Activated T-helper 2 cell treated with anti-CD3 and anti-CD28 coated beads, Interferon-gamma antibody, Interleukin-2, Interleukin-4, amounts not matched to agents 10 μg/mL and 5 μg/mL and 100 μg/mL, durations not matched to agents 14 hours and 24 hours and 36 hours (primary cell): Measurements from ENCODE around the gene ST3GAL3. TPM values are rescaled to one million over a fixed set of nuclear protein-coding genes. Genes with fewer than 3 reads are reported as not detected.
A peak's percentile ranks its signal among the peaks of the same experiment; 100 is the strongest.

ENCODE experiments used
- DNase-seq: peaks from one replicate; pipeline ENCODE4 v3.0.0; 2021; ENCODE audit warnings: low spot score
- H3K27ac Mint-ChIP-seq: one replicate; pipeline ENCODE4 v1.8.0; 2021; ENCODE audit warnings: mixed read lengths
- H3K27me3 Mint-ChIP-seq: one replicate; pipeline ENCODE4 v1.8.0; 2021; ENCODE audit warnings: low read depth, mixed read lengths
- H3K36me3 Mint-ChIP-seq: one replicate; pipeline ENCODE4 v1.8.0; 2021; ENCODE audit warnings: low read depth, mixed read lengths
- H3K4me1 Mint-ChIP-seq: one replicate; pipeline ENCODE4 v1.8.0; 2021; ENCODE audit warnings: low read depth, mixed read lengths
- H3K4me3 Mint-ChIP-seq: one replicate; pipeline ENCODE4 v1.8.0; 2021; ENCODE audit warnings: low read depth, mild to moderate bottlenecking, moderate library complexity, mixed read lengths
- H3K9me3 Mint-ChIP-seq: one replicate; pipeline ENCODE4 v1.8.0; 2021; ENCODE audit warnings: mixed read lengths
- intact Hi-C: fragments of 100-400 bp; cut with micrococcal nuclease; formaldehyde crosslinking; loops from one replicate; pipeline ENCODE4 v1.15.1; 2023
- total RNA-seq: library from RNA; stranded (reverse); gene quantifications from 2 replicates; pipeline ENCODE4 v1.2.3, GENCODE V29; 2022

ST3GAL3 gene, protein sequence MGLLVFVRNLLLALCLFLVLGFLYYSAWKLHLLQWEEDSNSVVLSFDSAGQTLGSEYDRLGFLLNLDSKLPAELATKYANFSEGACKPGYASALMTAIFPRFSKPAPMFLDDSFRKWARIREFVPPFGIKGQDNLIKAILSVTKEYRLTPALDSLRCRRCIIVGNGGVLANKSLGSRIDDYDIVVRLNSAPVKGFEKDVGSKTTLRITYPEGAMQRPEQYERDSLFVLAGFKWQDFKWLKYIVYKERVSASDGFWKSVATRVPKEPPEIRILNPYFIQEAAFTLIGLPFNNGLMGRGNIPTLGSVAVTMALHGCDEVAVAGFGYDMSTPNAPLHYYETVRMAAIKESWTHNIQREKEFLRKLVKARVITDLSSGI
- total RNA-seq = 22.0 and 26.1 TPM in 2 replicates

DNA sequence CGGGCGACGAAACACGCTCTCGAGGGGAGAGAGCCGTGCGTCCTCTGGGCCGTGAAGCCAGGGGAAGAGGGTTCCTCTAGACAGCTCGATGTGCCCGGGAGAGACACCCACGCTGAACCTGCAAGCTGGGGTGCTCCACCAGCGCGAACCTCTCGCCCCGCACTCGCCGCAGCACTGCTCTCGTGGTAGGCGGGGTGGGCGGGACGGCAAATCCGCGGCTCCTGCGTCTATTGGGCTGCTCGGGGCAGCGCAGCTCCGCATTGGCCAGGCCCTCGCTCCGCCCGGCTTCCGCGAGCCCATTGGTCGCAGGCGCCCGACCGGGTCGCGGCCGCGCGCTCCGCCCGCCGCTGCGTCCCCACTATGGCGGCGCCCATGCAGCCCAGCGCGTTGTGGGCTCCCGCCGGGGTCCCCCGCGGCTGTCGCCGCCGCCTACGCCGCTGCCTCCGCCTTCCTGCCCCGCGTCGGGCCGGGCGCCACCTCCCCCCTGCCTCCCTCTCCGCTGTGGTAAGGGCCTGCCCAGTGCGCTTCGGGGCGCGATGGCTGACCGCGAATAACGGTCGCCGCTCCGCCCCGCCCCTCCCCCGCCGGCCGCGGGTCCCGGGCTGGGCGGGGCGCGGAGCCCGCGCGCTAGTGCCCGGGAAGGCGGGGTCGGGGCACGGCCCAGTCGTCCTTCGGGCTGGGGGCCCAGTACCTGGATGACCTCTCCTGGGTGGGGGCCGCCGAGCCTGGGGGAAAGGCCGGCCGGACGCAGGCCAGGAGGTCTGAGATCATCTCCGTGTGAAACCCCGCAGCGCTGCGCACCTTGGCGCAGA is at the start of gene ST3GAL3:
TSS of gene ST3GAL3 (plus strand) at position 347 of the 812 bp plus-strand sequence. CDS start 28,727 bp downstream, outside the sequence.
- peak; percentile 90 for DNase-seq
- Mint-ChIP-seq H3K9me3 (no peaks in the 10 kb centered on the region), H3K4me1 (peaks cover 47% of the 10 kb centered on the region), H3K4me3 (peak within 1 kb of the TSS; percentile 91), H3K36me3 (peaks cover 44% of the 10 kb centered on the region), H3K27ac (peak within 1 kb of the TSS; percentile 85), H3K27me3 (no peaks in the 10 kb centered on the region)
- intact Hi-C loops = loop anchor here (1.0 to 5.0 kb wide), 4 partner anchors 57 to 267 kb away; partner anchors contain the start of genes ATP6V0B, IPO13, KDM4A and PTPRF

DNA sequence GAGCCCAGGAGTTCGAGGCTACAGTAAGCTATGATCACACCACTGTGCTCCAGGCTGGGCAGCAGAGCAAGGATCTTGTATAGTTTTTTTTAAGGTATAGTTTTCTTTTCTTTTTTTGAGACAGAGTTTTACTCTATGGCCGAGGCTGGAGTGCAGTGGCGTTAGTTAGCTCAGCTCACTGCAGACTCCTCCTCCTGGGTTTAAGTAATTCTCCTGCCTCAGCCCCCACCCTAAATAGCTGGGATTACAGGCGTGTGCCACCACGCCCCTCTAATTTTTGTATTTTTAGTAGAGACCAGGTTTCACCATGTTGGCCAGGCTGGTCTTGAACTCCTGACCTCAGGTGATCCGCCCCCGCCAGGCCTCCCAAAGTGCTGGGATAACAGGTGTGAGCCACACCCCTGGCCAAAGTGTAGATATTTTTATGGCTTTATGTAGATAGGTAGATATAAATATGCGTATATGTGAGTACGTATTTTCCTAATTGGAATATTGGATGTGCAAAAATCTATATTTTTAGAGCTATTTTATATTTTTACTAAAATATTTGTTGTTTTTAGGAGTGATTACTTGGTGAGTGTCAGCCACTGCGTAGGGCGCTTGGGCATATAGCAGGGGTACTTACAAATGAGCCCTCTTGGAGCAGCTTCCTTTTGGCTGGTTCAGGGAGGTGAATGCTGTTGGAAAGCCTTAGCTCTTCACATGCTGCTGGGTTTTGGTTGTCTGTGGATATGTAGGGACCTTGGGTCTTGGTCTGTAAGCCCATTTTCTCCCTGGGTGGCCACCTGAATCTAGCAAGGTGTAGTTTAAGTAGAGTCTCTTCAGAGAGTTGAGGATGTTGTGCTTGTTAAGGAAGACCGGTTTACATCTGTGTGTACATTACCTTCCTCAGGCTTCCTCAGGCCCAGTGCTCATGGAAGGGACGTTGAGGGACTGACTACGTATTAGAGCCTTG is 47.8 kb upstream of the ST3GAL3 start:
- DNase-seq = no peak
- intact Hi-C loops = no loop called here
- Mint-ChIP-seq H3K27me3 (no peaks in the 10 kb centered on the region), H3K9me3 (no peaks in the 10 kb centered on the region), H3K4me1 (no peaks in the 10 kb centered on the region), H3K36me3 (peaks cover 64% of the 10 kb centered on the region), H3K4me3 (no peak overlapping the region), H3K27ac (no peak overlapping the region)

DNA sequence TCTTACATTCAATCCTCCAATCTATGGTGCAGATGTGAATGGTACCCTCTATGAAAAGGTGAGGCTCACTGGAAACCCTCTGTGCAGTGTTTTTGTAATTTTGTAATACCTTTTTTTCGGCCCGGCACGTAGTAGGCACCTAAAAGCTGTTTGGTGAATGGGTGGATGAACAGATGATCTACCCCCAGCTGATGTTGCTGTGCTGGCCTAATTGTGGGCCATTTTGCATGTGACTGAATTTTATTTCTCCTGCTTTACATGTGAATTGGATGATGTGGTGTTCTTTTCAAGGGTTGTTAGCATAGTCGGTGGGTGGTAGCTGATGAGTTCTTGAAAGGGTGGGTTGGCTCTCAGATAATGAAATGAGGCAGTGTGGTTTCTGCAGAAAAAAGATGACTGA is 47.0 kb upstream of the ST3GAL3 start:
- intact Hi-C loops = no loop called here
- H3K4me3 Mint-ChIP-seq = no peak overlapping the region
- H3K4me1 Mint-ChIP-seq = peaks cover 3% of the 10 kb centered on the region
- H3K27me3 Mint-ChIP-seq = no peaks in the 10 kb centered on the region
- no peak for DNase-seq
- peaks cover 66% of the 10 kb centered on the region for H3K36me3 Mint-ChIP-seq
- no peak overlapping the region for H3K27ac Mint-ChIP-seq
- no peaks in the 10 kb centered on the region for H3K9me3 Mint-ChIP-seq

DNA sequence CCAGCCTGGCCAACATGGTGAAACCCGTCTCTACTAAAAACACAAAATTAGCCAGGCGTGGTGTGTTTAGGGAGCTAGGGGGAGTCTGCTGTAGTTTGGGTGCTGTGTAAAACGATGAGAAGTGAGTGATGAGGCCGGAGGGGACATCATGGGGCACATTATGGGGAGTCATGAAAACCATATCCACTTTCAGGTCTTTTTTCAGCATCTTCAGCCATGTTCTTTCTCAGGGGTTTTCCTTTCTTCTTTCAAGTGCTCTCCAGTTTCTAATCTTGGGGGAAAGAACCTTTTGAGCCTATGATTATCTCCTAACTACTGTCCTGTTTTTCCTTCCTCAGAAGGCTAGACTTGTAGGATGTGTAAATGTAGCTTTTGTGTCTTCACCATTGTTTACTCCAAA is 43.0 kb upstream of the ST3GAL3 start:
- H3K27ac Mint-ChIP-seq = peak overlapping the region; percentile 0
- H3K4me3 Mint-ChIP-seq = no peak overlapping the region
- no peaks in the 10 kb centered on the region for H3K9me3 Mint-ChIP-seq
- H3K36me3 Mint-ChIP-seq = peaks cover 82% of the 10 kb centered on the region
- DNase-seq = no peak
- H3K27me3 Mint-ChIP-seq = no peaks in the 10 kb centered on the region
- intact Hi-C loops = no loop called here
- peaks cover 3% of the 10 kb centered on the region for H3K4me1 Mint-ChIP-seq

DNA sequence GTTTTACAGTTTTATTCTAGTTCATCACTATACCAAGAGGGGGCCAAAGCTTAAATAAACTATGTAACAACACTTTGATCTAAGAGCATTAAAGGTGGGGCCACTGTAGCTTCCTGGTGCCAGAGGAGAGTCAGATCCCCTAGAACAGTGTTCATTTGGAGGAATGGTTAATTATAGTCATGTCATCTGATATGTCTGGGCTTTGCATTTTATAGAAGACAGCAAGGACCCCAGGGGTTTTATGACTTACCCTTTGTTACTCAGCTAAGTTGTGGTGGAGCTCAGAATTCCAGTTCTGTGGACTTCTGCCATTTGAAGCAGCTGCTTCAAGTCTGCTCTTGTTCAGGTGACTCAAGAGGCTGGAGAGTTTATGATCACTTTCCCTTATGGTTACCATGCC is 40.7 kb upstream of the ST3GAL3 start:
- Mint-ChIP-seq H3K9me3 (no peaks in the 10 kb centered on the region), H3K4me1 (peaks cover 3% of the 10 kb centered on the region), H3K36me3 (peaks cover 85% of the 10 kb centered on the region)

DNA sequence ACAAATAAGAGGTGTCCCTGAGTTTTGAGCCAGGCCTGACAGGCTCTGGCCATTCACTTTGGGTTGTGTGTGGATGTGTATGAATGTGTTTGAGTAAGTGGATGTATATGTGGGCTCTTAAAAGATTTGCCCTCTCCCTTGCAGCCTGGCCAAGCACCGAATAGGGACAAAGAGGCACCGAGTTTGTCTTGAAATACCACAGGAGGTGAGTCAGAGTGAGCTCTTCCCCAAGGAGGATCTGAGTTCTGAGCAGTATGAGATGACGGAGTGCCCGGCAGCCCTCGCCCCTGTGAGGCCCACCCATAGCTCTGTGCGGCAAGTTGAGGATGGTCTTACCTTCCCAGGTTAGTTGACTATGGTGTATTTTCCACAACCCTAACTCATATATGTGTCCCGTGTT is 38.4 kb upstream of the ST3GAL3 start:
- peaks cover 3% of the 10 kb centered on the region for H3K4me1 Mint-ChIP-seq
- no peak overlapping the region for H3K27ac Mint-ChIP-seq
- no peaks in the 10 kb centered on the region for H3K27me3 Mint-ChIP-seq
- H3K36me3 Mint-ChIP-seq = peaks cover 82% of the 10 kb centered on the region
- no peak overlapping the region for H3K4me3 Mint-ChIP-seq
- intact Hi-C loops = no loop called here
- no peaks in the 10 kb centered on the region for H3K9me3 Mint-ChIP-seq
- DNase-seq = no peak

More for the DNA sequence above, 40.7 kb upstream of the ST3GAL3 start:
- intact Hi-C loops = no loop called here
- no peak for DNase-seq
- Mint-ChIP-seq H3K27me3 (no peaks in the 10 kb centered on the region), H3K27ac (no peak overlapping the region), H3K4me3 (no peak overlapping the region)

DNA sequence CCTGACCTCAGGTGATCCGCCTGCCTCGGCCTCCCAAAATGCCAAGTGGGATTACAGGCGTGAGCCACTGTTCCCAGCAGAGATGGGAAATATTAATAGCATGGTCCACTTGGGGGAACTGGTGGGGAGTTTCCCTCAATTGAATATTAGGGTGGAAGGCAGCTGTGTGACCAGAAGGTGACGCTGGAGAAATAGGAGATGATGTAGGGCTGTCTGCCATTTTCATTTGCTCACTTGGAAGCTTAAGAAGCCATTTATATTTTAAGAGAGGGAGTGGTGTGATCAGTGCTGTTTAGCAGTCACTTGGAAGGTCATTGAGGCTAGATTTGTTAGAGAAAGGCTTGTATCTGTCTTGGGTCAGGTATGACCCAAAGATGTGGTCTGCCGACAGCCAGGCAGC is 37.5 kb upstream of the ST3GAL3 start:
- H3K9me3 Mint-ChIP-seq = no peaks in the 10 kb centered on the region
- DNase-seq = no peak
- intact Hi-C loops = no loop called here
- no peak overlapping the region for H3K27ac Mint-ChIP-seq
- H3K36me3 Mint-ChIP-seq = peaks cover 76% of the 10 kb centered on the region
- H3K4me3 Mint-ChIP-seq = no peak overlapping the region
- peaks cover under 1% of the 10 kb centered on the region for H3K4me1 Mint-ChIP-seq
- H3K27me3 Mint-ChIP-seq = no peaks in the 10 kb centered on the region

DNA sequence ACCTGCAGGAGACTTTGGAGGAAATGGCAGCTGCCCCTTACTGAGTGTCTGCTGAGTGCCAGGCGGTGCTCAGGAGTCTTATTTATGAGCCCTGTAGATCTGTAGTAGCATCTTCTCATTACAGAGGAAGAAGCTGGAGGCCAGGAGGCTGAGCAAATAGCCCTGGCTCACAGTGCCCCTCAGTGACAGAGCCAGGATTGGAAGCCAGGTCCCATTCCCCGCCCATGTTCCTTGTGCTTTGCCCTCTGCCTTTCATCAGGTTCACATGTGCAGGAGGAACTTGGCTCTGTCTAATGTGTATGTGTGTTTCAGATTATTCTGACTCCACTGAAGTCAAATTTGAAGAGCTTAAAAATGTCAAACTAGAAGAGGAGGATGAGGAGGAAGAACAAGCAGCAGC is 36.1 kb upstream of the ST3GAL3 start:
- H3K4me3 Mint-ChIP-seq = no peak overlapping the region
- H3K9me3 Mint-ChIP-seq = no peaks in the 10 kb centered on the region
- DNase-seq = no peak
- no peaks in the 10 kb centered on the region for H3K4me1 Mint-ChIP-seq
- peaks cover 72% of the 10 kb centered on the region for H3K36me3 Mint-ChIP-seq
- H3K27ac Mint-ChIP-seq = no peak overlapping the region
- intact Hi-C loops = no loop called here
- no peaks in the 10 kb centered on the region for H3K27me3 Mint-ChIP-seq

DNA sequence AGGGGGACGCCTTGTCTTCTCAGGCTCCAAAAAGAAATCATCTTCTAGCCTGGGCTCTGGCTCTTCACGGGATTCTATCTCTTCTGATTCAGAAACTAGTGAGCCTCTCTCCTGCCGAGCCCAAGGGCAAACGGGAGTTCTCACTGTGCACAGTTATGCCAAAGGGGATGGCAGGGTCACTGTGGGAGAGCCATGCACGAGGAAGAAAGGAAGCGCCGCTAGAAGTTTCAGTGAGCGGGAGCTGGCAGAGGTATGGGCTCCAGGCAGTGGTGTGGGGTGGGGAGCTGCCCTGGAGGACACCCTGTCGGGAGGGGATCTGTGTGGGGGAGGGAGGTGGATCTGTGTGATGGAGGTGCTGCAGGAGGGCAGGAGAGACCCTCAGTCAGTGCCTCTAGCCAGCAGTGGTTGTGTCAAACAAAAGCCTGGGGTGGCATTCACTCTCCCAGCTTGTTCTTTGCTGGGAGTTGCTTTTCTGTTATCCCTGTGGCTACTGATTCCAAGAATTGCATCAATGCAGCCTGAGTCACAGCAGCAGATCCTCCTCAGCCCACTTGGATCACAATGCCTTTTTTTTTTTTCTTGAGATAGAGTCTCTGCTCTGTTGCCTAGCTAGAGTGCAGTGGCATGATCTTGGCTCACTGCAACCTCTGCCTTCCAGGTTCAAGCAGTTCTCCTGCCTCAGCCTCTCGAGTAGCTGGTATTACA is 35.6 kb upstream of the ST3GAL3 start:
- H3K4me1 Mint-ChIP-seq = no peaks in the 10 kb centered on the region
- intact Hi-C loops = no loop called here
- no peak for DNase-seq
- no peaks in the 10 kb centered on the region for H3K9me3 Mint-ChIP-seq
- peaks cover 66% of the 10 kb centered on the region for H3K36me3 Mint-ChIP-seq
- no peaks in the 10 kb centered on the region for H3K27me3 Mint-ChIP-seq
- no peak overlapping the region for H3K4me3 Mint-ChIP-seq
- no peak overlapping the region for H3K27ac Mint-ChIP-seq

DNA sequence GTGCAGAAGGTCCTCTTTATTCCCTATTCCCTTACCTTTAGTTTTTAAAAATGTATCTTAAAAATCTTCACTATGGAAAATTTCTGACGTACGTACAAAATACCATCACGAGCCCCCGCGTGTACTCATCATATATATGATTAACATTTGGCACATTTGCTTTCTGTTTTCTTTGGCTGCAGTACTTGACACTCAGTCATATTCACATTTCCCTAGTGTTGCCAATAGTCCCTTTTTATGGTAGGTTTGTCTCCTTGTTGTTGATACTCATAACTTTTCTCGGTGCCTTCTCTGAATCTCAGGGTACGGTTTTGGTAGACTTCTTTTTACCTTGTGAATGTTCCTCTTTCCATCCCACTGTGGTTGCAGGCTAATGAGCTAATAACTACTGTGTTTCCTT is 34.1 kb upstream of the ST3GAL3 start:
- intact Hi-C loops = no loop called here
- Mint-ChIP-seq H3K36me3 (peaks cover 62% of the 10 kb centered on the region), H3K27ac (no peak overlapping the region)

DNA sequence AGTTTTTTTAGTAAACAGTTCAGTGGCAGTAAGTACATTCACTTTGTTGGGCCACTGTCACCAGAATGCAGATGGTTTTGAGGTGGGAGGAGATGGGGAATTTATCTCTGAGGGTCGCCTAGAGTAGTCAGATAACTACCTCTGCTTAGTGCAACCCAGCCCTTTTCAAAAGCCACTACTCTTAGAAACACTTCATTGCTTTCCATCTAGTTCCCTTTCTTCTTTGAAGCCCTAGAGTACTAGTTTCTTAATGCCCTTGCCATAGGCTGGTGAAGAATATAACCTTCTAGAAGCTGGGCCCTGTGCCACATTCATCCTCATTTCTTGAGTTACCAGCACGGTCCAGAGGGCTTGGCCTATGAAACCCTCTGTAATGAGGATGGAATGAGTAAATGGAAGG is 28.4 kb upstream of the ST3GAL3 start:
- intact Hi-C loops = no loop called here
- DNase-seq = no peak
- Mint-ChIP-seq H3K9me3 (no peaks in the 10 kb centered on the region), H3K27ac (no peak overlapping the region), H3K4me1 (peaks cover 2% of the 10 kb centered on the region), H3K4me3 (no peak overlapping the region), H3K27me3 (no peaks in the 10 kb centered on the region), H3K36me3 (peaks cover 36% of the 10 kb centered on the region)

More for the DNA sequence above, 34.1 kb upstream of the ST3GAL3 start:
- DNase-seq = no peak
- H3K9me3 Mint-ChIP-seq = no peaks in the 10 kb centered on the region
- H3K27me3 Mint-ChIP-seq = no peaks in the 10 kb centered on the region
- no peak overlapping the region for H3K4me3 Mint-ChIP-seq
- H3K4me1 Mint-ChIP-seq = peaks cover 2% of the 10 kb centered on the region

DNA sequence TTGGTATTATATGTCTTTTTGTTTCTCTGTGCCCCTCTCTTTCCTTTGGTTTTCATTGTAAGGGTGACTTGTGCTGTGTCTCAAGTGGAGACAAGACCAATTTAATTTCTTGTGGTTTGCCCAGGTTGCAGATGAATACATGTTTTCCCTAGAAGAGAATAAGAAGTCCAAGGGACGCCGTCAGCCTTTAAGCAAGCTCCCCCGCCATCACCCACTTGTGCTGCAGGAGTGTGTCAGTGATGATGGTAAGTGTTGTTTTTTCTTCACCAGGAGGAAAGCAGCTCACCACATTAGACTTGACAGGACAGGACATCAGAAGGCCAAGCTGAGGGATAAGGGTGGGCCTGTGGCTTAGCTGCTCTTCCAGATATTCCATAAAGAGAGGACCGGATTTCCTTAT is 23.8 kb upstream of the ST3GAL3 start:
- Mint-ChIP-seq H3K4me1 (no peaks in the 10 kb centered on the region), H3K9me3 (no peaks in the 10 kb centered on the region), H3K27me3 (no peaks in the 10 kb centered on the region), H3K4me3 (no peak overlapping the region), H3K36me3 (peaks cover 46% of the 10 kb centered on the region), H3K27ac (no peak overlapping the region)
- DNase-seq = no peak
- intact Hi-C loops = no loop called here
